ENCODE data around the gene OCIAD2.
"Not testable (repeated sequence)": the region's sequence is repeated elsewhere in the genome, so short reads cannot be mapped to it uniquely, and the experiment has no call there.

The OCIAD2 gene, protein sequence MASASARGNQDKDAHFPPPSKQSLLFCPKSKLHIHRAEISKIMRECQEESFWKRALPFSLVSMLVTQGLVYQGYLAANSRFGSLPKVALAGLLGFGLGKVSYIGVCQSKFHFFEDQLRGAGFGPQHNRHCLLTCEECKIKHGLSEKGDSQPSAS
- total RNA-seq, result 51.8 to 77.5 reads per million in 2 donors

- peak; percentile 56 for DNase-seq
These were observed at the start of gene OCIAD2 for GRCh38 chr4:48906206-48907173. TSS of gene OCIAD2 (minus strand) at chr4:48906774. CDS start at chr4:48904549, 2,225 bp downstream.

GRCh38 chr4:48954314-48954713 is 47.7 kb upstream of the OCIAD2 start:
- DNase-seq, result no peak

- no peak for DNase-seq
These were observed 43.1 kb upstream of the OCIAD2 start for GRCh38 chr4:48949518-48950219.

- DNase-seq, result no peak
These were observed 42.5 kb upstream of the OCIAD2 start for GRCh38 chr4:48949086-48949485.

GRCh38 chr4:48947731-48948130 is 41.2 kb upstream of the OCIAD2 start:
- DNase-seq, result no peak

DNA sequence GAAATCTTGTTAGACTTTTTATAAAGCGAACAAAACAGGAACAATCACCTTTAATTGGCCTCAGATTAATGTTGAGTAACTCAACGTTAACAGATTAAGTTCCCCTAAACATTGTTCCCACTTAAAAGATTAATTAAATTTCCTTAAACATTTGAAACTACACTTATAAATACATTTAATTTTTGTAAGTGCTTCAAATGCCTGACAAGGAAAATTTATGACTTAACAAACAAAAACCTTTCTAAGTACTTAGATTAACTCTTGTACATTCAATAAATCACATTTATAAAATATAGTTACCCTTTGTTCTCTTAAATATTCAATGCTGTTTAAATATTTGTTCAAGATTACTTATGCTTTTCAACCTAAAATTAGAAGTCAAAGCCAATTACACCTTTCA is 39.4 kb upstream of the OCIAD2 start:
- DNase-seq, result no peak

DNA sequence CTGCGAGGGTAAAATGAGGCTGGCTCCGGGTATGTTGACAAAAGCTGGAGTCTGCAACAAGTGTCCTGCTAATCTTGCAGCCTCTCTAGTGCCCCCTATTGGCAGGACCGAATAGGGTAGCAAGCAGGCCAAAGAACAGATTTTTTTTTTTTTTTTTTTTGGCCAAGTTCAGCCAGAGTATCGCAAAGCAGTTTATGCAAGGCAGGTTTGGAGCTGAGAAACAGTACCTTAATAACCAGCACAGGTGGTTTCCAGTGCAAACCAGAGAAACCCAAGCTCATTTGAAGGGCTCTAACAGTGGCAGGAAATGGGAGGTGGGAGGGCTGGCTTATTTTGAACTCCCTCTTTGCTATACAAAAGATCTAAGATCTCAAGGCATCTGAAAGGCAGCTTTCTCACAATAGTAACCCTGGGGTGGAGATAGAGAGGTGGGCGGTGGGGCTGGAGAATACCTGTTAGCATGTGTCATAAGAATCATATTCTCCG is 38.2 kb upstream of the OCIAD2 start:
- DNase-seq, result no peak

DNA sequence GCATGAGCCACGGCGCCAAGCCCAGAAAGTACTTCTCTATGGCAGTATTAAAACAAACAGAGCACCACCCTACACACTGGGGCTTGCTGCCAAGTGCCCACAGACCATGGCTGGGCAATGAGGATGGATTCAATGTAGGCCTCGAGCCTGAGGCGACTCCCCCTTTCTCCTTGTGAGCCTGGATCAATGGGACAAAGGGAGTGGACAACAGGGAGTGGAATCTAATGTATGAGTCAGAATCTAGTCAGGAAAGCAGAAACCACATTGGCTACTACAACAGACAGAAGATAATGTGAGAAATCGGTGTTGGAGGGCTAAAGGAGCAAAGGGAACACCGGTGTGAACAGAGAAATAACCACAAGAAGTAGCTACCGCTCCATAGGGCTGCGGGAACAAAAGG is 37.7 kb upstream of the OCIAD2 start:
- DNase-seq, result no peak

GRCh38 chr4:48943387-48943786 is 36.8 kb upstream of the OCIAD2 start:
- no peak for DNase-seq

GRCh38 chr4:48939785-48940184 is 33.2 kb upstream of the OCIAD2 start:
- DNase-seq, result no peak

DNA sequence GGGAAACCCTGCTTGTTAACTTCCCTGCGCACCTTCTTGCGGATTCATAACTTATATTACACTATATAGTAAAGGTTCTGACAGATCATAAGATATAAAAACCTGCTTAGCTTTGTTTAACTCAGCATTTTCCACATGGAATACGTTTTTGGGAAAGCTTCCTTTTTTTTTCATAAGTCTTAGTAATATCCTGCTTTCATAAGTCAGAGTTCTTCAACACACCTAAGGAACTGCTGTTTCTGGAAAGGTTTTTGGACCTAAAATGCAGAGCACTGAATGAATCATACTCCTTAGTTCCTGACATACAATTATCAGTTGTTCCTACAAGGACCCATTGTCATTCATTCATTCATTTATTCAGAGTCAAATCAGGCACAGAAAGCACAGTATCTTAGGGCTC is 32.3 kb upstream of the OCIAD2 start:
- DNase-seq, result no peak

DNA sequence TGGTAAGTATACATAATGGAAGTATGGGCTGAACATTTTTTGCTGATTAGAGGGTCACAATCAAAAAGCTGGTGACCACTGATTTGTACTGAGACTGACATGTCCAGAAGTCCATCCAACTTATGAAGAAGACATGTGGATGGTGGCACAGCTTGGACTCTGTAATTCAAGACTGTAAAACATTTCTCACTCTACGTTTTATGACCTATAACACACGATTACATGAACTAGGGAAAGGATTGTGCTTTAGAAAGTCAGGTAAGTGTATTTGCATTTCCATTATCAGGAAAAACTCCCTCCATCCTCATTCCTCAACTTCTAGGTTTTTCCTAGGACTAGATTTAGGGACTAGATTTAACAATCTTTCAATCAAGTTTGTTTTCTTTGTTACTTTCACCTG is 30.5 kb upstream of the OCIAD2 start:
- DNase-seq, result no peak

- DNase-seq, result no peak
These were observed 24.9 kb upstream of the OCIAD2 start for GRCh38 chr4:48931459-48931858.

DNA sequence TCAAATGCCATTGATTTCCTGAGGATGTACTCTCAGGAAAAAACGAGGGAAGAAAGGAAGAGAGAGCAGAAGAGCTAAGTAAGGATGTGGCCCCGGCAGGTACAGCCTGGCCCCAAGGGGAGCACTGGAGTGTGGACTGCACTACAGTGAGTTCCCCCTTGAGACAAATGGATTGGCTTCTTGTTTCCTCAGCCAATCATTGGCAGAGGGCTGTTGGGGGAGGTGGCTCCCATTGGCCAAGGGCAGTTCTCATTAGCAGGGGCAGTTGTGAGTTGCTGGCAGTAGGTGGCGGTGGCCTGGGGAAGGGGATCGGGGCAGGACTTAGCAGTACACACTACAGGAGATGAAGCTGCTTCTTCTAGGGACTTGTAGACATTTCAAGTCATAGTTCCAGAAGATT is 24.1 kb upstream of the OCIAD2 start:
- no peak for DNase-seq

- no peak for DNase-seq
These were observed 17.8 kb upstream of the OCIAD2 start for GRCh38 chr4:48924416-48924815.

DNA sequence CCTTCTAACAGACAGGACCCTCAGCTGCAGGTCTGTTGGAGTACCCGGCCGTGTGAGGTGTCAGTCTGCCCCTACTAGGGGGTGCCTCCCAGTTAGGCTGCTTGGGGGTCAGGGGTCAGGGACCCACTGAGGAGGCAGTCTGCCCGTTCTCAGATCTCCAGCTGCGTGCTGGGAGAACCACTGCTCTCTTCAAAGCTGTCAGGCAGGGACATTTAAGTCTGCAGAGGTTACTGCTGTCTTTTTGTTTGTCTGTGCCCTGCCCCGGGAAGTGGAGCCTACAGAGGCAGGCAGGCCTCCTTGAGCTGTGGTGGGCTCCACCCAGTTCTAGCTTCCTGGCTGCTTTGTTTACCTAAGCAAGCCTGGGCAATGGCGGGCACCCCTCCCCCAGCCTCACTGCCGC is 16.5 kb upstream of the OCIAD2 start:
- DNase-seq, result not testable (repeated sequence)

- DNase-seq, result no peak
These were observed 7.7 kb upstream of the OCIAD2 start for GRCh38 chr4:48914311-48914710.

DNA sequence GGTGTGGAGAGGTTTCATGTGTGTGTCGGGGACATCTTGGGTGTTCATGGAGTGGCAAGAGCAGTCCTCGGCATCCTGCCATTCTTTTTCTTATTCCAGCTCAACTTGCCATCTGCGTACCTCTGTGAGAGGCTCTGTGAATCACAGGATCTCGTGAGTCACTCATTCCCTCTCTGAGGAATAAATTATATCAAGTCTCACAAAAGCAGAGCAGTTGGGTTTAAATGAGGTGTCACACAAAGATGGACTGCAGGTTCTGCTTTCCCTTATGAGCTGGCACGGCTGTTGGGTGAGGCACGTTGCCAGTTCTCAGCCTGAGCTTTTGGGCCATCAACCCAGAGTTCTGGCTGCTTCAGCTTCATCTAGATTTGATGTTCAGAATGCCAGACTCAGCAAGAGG is 6.8 kb upstream of the OCIAD2 start:
- no peak for DNase-seq

DNA sequence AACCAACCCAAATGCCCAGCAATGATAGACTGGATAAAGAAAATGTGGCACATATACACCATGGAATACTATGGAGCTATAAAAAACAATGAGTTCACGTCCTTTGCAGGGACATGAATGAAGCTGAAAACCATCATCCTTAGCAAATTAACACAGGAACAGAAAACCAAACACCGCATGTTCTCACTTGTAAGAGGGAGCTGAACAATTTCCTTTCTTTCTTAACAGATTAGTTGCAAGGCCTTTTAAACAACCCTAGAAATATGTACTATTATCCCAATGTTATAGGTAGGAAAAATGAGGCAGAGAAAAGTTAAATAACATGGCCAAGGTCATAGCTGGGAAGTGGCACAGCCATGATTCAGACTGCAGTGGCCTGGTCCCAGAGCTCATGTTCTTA is 5.8 kb upstream of the OCIAD2 start:
- DNase-seq, result no peak

GRCh38 chr4:48910511-48910910 is 3.9 kb upstream of the OCIAD2 start:
- DNase-seq, result no peak

DNA sequence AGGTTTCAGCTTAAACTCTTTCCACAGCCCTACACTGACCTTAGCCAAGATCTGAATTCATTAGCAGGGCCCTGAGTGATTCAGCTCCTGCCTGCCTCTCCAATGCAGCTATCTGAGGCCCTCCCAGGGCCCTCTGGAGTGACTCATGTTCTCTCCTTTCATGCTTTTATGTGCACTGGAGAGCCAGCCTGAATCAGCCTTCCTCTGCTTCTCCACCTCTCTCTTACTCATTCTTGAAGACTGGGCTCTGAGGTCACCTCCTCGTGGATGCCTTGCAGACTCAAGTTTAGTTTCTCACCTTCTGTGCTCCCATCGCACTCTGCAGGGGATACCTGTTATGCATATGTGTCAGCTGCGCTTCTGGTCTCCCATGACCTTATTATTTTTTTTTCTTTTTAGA is 3.1 kb upstream of the OCIAD2 start:
- no peak for DNase-seq

DNA sequence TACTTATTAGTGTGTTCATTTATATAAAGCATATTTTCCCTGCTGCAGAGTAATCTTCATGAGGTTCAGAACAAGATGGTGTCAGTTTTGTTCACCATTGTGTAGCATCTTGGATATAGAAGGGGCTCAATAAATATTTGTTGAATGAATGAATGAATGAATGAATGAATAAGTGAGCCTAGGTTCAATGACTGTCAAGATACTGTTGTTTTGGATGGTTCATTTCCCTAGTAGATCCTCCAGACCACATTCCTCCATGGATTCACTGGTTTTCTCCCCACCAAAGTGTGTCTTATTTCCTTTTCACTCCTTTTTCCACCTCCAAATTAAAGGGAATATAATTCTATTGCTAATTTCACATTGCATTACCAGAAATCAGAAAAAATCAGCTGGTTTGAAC is 2.1 kb upstream of the OCIAD2 start:
- DNase-seq, result no peak

- no peak for DNase-seq
These were observed 1.3 kb upstream of the OCIAD2 start for GRCh38 chr4:48907706-48908477.
